Caco-2 (cell line): ENCODE data around the gene PPARA. TPM values are rescaled to one million over a fixed set of nuclear protein-coding genes. Genes with fewer than 3 reads are reported as not detected.

Source experiments
- BruUV-seq: library from RNA; stranded (reverse); fragments of 400-500 nt; replicated peaks from 2 replicates; lab custom pipeline; 2021; lab: Mats Ljungman, UMichigan
- CTCF ChIA-PET: fragments of 300-600 bp; sonication (Branson Sonifier 250); formaldehyde crosslinking; loops from one replicate; lab custom pipeline; 2022; ENCODE audit warnings: antibody characterized with exemption; lab: Charles Lee
- POLR2A ChIA-PET: fragments of 300-600 bp; sonication (Branson Sonifier 250); formaldehyde crosslinking; loops from one replicate; lab custom pipeline; 2022; ENCODE audit warnings: antibody characterized with exemption; lab: Charles Lee
- DNase-seq, 2 experiments: peaks; one replicate each; pipeline versions ENCODE4 v3.0.0 to v3.0.0-alpha.2; 2020 to 2022
- H3K27me3 ChIP-seq: replicated peaks from 2 replicates; pipeline ENCODE4 v1.6.0; 2011; ENCODE audit warnings: low read length; ENCODE audit not compliant: control insufficient read depth, insufficient read depth
- H3K36me3 ChIP-seq: 2 replicates; pipeline ENCODE4 v1.5.1; 2011; ENCODE audit warnings: low read length; ENCODE audit not compliant: control insufficient read depth, insufficient read depth
- H3K4me1 ChIP-seq: fragments of 250-450 bp; sonication (Bioruptor Pico); 2 replicates; pipeline ENCODE4 v1.5.1; 2020; ENCODE audit warnings: mild to moderate bottlenecking
- H3K4me3 ChIP-seq: 2 replicates; pipeline ENCODE4 v1.5.1; 2011; ENCODE audit warnings: low read depth, mild to moderate bottlenecking, control low read depth, low read length
- H3K9me3 ChIP-seq: fragments of 250-450 bp; sonication (Bioruptor Pico); 2 replicates; pipeline ENCODE4 v1.5.1; 2020; ENCODE audit warnings: mild to moderate bottlenecking, moderate library complexity
- H3K27ac Mint-ChIP-seq: one replicate; pipeline ENCODE4 v1.8.0; 2022; ENCODE audit warnings: mixed read lengths; ENCODE audit not compliant: unreplicated experiment
- H3K27me3 Mint-ChIP-seq: one replicate; pipeline ENCODE4 v1.8.0; 2022; ENCODE audit warnings: mixed read lengths; ENCODE audit not compliant: insufficient read depth, unreplicated experiment
- H3K36me3 Mint-ChIP-seq: one replicate; pipeline ENCODE4 v1.8.0; 2022; ENCODE audit warnings: mild to moderate bottlenecking, mixed read lengths; ENCODE audit not compliant: insufficient read depth, unreplicated experiment
- H3K4me1 Mint-ChIP-seq: one replicate; pipeline ENCODE4 v1.8.0; 2022; ENCODE audit warnings: low read depth, mixed read lengths; ENCODE audit not compliant: unreplicated experiment
- H3K4me3 Mint-ChIP-seq: one replicate; pipeline ENCODE4 v1.8.0; 2022; ENCODE audit warnings: mild to moderate bottlenecking, moderate library complexity, mixed read lengths; ENCODE audit not compliant: unreplicated experiment
- H3K9me3 Mint-ChIP-seq: one replicate; pipeline ENCODE4 v1.8.0; 2022; ENCODE audit warnings: mixed read lengths; ENCODE audit not compliant: unreplicated experiment
- CTCF ChIP-seq, 2 experiments: fragments of 200-600 bp in 1 of 2; IDR thresholded peaks; 1 replicate in 1 of 2; 2 replicates in 1 of 2; pipeline versions ENCODE4 v1.5.1 to v1.8.0; 2011 to 2022; ENCODE audit warnings: antibody characterized with exemption in 1 of 2, control low read depth in 1 of 2, inconsistent platforms in 1 of 2, low read depth in 1 of 2, low read length in 1 of 2, mild to moderate bottlenecking in 1 of 2, moderate library complexity in 1 of 2; ENCODE audit not compliant: insufficient read depth in 1 of 2, severe bottlenecking in 1 of 2, unreplicated experiment in 1 of 2
- intact Hi-C: fragments of 100-400 bp; cut with micrococcal nuclease; formaldehyde crosslinking; loops from one replicate; pipeline ENCODE4 v1.10.0; 2022; ENCODE audit not compliant: unreplicated experiment
- total RNA-seq: library from RNA; stranded (reverse); gene quantifications from 2 replicates; pipeline ENCODE4 v1.2.3, GENCODE V29; 2022

PPARA gene
- total RNA-seq, 1 experiment from 2014 or later: 13.4 TPM

DNA sequence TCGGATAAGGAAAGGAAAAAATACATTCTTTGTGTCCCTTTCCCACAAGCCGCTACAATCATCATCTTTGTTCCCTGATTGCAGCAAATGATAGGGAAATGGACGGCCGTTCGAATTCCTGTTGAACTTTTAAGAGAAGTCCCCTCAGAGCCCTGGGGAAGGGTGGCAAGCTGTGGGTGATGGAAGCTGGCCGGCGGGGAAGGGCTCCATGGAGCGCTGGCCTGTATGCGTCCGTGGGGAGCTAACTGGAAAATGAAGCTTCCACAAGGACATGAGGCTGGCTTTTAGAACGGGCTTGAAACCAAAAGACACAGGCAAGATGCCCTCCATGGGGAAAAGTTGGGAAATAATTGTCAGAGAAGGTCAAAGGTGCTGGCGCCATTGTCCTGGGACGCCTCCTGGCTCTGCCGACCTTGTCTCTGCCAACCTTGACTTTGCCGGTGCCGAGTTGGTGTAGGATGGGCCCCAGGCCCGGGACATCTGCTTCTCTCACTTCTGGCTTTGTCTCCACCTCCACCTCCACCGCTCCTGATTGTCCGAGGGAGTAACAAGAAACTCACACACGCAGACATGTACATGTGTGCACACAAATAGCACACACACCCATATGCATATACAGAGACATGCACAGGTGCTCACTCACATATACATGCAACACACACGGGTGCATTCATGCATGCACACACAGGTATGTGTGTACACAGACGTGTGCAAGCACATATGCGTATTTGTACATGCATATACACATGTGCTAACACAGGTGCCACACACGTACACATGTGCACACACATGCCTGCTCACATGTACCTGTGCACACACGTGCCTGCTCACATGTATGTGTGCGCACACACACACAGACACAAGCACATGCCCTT, 14.5 kb upstream of the PPARA start:
- Histone ChIP-seq H3K4me1 (no peaks in the 10 kb centered on the region), H3K9me3 (no peaks in the 10 kb centered on the region), H3K27me3 (no peaks in the 10 kb centered on the region), H3K4me3 (no peak overlapping the region), H3K36me3 (no peaks in the 10 kb centered on the region)
- Mint-ChIP-seq H3K4me3 (no peak overlapping the region), H3K9me3 (no peaks in the 10 kb centered on the region), H3K36me3 (no peaks in the 10 kb centered on the region), H3K27ac (no peak overlapping the region), H3K27me3 (no peaks in the 10 kb centered on the region), H3K4me1 (no peaks in the 10 kb centered on the region)
- POLR2A ChIA-PET: no interaction called here
- DNase-seq: no peak
- CTCF ChIA-PET: no interaction called here
- no TSS peak for BruUV-seq
- intact Hi-C loops: no loop called here
- no peak for TF ChIP-seq CTCF (IDR thresholded peaks at IDR 0.05; ENCODE audit: insufficient read depth in 1 of 2, low read depth in 1 of 2, low read length in 1 of 2, severe bottlenecking in 1 of 2, unreplicated experiment in 1 of 2)

GRCh38 chr22:46136486-46137217, 13.7 kb upstream of the PPARA start:
- CTCF ChIA-PET: no interaction called here
- no TSS peak for BruUV-seq
- TF ChIP-seq CTCF (IDR thresholded peaks at IDR 0.05; ENCODE audit: insufficient read depth in 1 of 2, low read depth in 1 of 2, low read length in 1 of 2, severe bottlenecking in 1 of 2, unreplicated experiment in 1 of 2): no peak

GRCh38 chr22:46137218-46137766, 13.0 kb upstream of the PPARA start:
- Histone ChIP-seq H3K27me3 (no peaks in the 10 kb centered on the region), H3K4me1 (no peaks in the 10 kb centered on the region), H3K9me3 (no peaks in the 10 kb centered on the region), H3K36me3 (no peaks in the 10 kb centered on the region), H3K4me3 (no peak overlapping the region)
- ChIA-PET POLR2A (no interaction called here), CTCF (no interaction called here)
- Mint-ChIP-seq H3K27ac (no peak overlapping the region), H3K4me1 (no peaks in the 10 kb centered on the region), H3K4me3 (no peak overlapping the region), H3K9me3 (no peaks in the 10 kb centered on the region), H3K36me3 (no peaks in the 10 kb centered on the region), H3K27me3 (no peaks in the 10 kb centered on the region)
- DNase-seq: peak in 1 of 2 experiments; percentile 19
- intact Hi-C loops: no loop called here
- no peak for TF ChIP-seq CTCF (IDR thresholded peaks at IDR 0.05; ENCODE audit: insufficient read depth in 1 of 2, low read depth in 1 of 2, low read length in 1 of 2, severe bottlenecking in 1 of 2, unreplicated experiment in 1 of 2)
- no TSS peak for BruUV-seq

More at GRCh38 chr22:46136486-46137217, 13.7 kb upstream of the PPARA start:
- peak in 1 of 2 experiments; percentile 26 for DNase-seq
- Histone ChIP-seq H3K4me3 (no peak overlapping the region), H3K36me3 (no peaks in the 10 kb centered on the region), H3K9me3 (no peaks in the 10 kb centered on the region), H3K4me1 (no peaks in the 10 kb centered on the region), H3K27me3 (no peaks in the 10 kb centered on the region)
- intact Hi-C loops: no loop called here
- H3K4me3 Mint-ChIP-seq: no peak overlapping the region
- H3K27me3 Mint-ChIP-seq: no peaks in the 10 kb centered on the region
- no peaks in the 10 kb centered on the region for H3K9me3 Mint-ChIP-seq
- POLR2A ChIA-PET: no interaction called here
- no peaks in the 10 kb centered on the region for H3K4me1 Mint-ChIP-seq
- no peaks in the 10 kb centered on the region for H3K36me3 Mint-ChIP-seq
- H3K27ac Mint-ChIP-seq: no peak overlapping the region
